Measurements from ENCODE around the gene PSEN1.

- no peak for TF ChIP-seq EP300 (IDR thresholded peaks at IDR 0.05)
- TF ChIP-seq, protein P1, sequence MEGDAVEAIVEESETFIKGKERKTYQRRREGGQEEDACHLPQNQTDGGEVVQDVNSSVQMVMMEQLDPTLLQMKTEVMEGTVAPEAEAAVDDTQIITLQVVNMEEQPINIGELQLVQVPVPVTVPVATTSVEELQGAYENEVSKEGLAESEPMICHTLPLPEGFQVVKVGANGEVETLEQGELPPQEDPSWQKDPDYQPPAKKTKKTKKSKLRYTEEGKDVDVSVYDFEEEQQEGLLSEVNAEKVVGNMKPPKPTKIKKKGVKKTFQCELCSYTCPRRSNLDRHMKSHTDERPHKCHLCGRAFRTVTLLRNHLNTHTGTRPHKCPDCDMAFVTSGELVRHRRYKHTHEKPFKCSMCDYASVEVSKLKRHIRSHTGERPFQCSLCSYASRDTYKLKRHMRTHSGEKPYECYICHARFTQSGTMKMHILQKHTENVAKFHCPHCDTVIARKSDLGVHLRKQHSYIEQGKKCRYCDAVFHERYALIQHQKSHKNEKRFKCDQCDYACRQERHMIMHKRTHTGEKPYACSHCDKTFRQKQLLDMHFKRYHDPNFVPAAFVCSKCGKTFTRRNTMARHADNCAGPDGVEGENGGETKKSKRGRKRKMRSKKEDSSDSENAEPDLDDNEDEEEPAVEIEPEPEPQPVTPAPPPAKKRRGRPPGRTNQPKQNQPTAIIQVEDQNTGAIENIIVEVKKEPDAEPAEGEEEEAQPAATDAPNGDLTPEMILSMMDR (IDR thresholded peaks at IDR 0.05): no peak
- no peak for TF ChIP-seq POLR2A (IDR thresholded peaks at IDR 0.05)
Measured at GRCh38 chr14:73172500-73172899, 36.2 kb downstream of the PSEN1 start.

Measured in tibial nerve (tissue), 4 donors.